ENCODE results near the gene TMEM63A. TPM values are rescaled to one million over a fixed set of nuclear protein-coding genes. Genes with fewer than 3 reads are reported as not detected.

The TMEM63A gene
- total and polyA plus RNA-seq, 2 donors (not counting 3 experiments of a cell fraction or from before 2014, with no cell fraction given) = 28.7 to 41.4 TPM

DNA sequence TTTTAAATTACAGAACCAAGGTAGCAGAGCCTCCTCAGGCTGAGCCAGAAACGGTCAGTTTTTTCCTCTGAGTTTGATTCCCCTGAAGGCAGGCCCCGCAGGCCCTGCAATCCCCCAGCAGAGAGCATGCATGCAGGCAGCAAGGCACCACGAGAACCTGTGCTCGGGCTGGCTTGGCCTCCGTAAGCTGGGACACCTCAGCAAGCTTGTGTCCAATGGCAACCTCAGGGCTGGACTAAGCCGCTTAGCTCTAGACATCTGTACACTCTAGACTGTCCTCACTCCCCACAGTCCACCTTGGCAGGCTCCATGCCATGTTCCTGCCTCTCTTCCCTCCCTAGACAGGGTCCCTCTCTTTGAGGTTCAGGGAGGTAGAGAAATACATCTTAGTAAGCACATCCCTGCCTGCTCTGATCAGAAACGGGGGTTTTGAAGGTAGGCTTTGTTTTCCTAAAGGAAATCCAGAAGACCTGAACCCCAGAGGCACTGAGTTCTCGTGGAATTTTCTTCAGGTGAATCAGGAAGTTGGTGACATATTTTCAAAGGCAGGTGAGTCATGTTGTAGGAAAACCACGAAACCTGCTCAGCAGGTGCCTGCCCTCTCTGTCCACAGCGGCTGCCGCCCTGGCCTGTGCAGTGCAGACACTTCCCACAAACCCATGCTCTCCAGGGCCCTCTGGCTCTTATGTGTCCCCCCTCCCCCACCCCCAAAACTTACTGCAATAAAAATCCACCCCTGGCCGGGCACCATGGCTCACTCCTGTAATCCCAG is 7.0 kb downstream of the TMEM63A start:
- no peaks in the 10 kb centered on the region for H3K79me2 ChIP-seq (ENCODE audit: control insufficient read depth, insufficient read depth, low read length)
- H3K9ac ChIP-seq (replicated peaks; ENCODE audit: extremely low read depth, insufficient read depth, low read length) = no peak overlapping the region
- intact Hi-C loops (cut with micrococcal nuclease) = no loop called here
- H3K4me2 ChIP-seq (ENCODE audit: insufficient read depth, low read length) = no peak overlapping the region
- H3K9me3 ChIP-seq (replicated peaks; ENCODE audit: control insufficient read depth, insufficient read depth, low read length) = no peaks in the 10 kb centered on the region
- BruUV-seq (replicated peaks) = no TSS peak
- peaks cover under 1% of the 10 kb centered on the region for H3K4me1 ChIP-seq (ENCODE audit: control insufficient read depth, extremely low read depth, insufficient read depth, low read length)
- DNase-seq (ENCODE audit: low read depth, low spot score) = no peak
- H3K36me3 ChIP-seq (ENCODE audit: control insufficient read depth in 2 of 2, extremely low read depth in 1 of 2, insufficient read depth in 2 of 2, low read length in 2 of 2) = peaks cover 0 to 5% of the 10 kb centered on the region in 2 experiments
- ChIA-PET POLR2A (no interaction called here), CTCF (no interaction called here)
- dilution Hi-C loops (cut with MboI; ENCODE audit: extremely low pct_ligation_motif_present, low sequenced_read_pairs) = no loop called here
- H3K9me1 ChIP-seq (replicated peaks; ENCODE audit: control insufficient read depth, extremely low read depth, insufficient read depth, low read length) = no peaks in the 10 kb centered on the region
- H3K4me3 ChIP-seq (replicated peaks in 1 of 3; ENCODE audit: insufficient read depth in 1 of 3, low read depth in 1 of 3, low read length in 3 of 3) = no peak overlapping the region
- no peak overlapping the region for H3K27ac ChIP-seq (ENCODE audit: insufficient read depth, low read depth, low read length)
- H4K20me1 ChIP-seq (replicated peaks; ENCODE audit: control insufficient read depth, extremely low read depth, insufficient read depth, low read length) = no peaks in the 10 kb centered on the region
- no peaks in the 10 kb centered on the region for H3K27me3 ChIP-seq (ENCODE audit: control insufficient read depth in 2 of 2, insufficient read depth in 2 of 2, low read length in 2 of 2)
- H2AFZ ChIP-seq (ENCODE audit: low read depth, low read length) = no peak overlapping the region
- no peak for FAIRE-seq
- no peak for TF ChIP-seq MAX (IDR thresholded peaks at IDR 0.05; ENCODE audit: insufficient read depth, insufficient read length)
- TF ChIP-seq GATA2 (IDR thresholded peaks at IDR 0.05; ENCODE audit: insufficient read depth, insufficient read length, low read depth, low read length) = no peak
- no peak for TF ChIP-seq POLR2A (IDR thresholded peaks at IDR 0.05; ENCODE audit: low read depth, low read length)
- TF ChIP-seq JUN (IDR thresholded peaks at IDR 0.05; ENCODE audit: borderline replicate concordance, insufficient read depth, insufficient read length, low read depth) = no peak
- TF ChIP-seq FOS (IDR thresholded peaks at IDR 0.05; ENCODE audit: borderline replicate concordance, insufficient read depth, low read length) = no peak
- TF ChIP-seq POLR2AphosphoS5 (IDR thresholded peaks at IDR 0.05; ENCODE audit: insufficient read depth, low read depth, low read length) = no peak
- no peak for TF ChIP-seq MYC (IDR thresholded peaks at IDR 0.05; ENCODE audit: low read depth, low read length)
- TF ChIP-seq, protein P1, sequence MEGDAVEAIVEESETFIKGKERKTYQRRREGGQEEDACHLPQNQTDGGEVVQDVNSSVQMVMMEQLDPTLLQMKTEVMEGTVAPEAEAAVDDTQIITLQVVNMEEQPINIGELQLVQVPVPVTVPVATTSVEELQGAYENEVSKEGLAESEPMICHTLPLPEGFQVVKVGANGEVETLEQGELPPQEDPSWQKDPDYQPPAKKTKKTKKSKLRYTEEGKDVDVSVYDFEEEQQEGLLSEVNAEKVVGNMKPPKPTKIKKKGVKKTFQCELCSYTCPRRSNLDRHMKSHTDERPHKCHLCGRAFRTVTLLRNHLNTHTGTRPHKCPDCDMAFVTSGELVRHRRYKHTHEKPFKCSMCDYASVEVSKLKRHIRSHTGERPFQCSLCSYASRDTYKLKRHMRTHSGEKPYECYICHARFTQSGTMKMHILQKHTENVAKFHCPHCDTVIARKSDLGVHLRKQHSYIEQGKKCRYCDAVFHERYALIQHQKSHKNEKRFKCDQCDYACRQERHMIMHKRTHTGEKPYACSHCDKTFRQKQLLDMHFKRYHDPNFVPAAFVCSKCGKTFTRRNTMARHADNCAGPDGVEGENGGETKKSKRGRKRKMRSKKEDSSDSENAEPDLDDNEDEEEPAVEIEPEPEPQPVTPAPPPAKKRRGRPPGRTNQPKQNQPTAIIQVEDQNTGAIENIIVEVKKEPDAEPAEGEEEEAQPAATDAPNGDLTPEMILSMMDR (IDR thresholded peaks at IDR 0.05; ENCODE audit: extremely low read depth in 1 of 2, insufficient read depth in 1 of 2, low read depth in 1 of 2, low read length in 2 of 2) = no peak
- TF ChIP-seq EZH2 (IDR thresholded peaks at IDR 0.05; ENCODE audit: borderline replicate concordance, low read depth, low read length, severe bottlenecking) = no peak

Measured in endothelial cell of umbilical vein (primary cell).